CD4-positive, alpha-beta T cell treated with Interleukin-17A for 1 hour (primary cell): Measurements from ENCODE around the gene FIGNL2.

ENCODE experiments used
- DNase-seq: peaks from one replicate; pipeline ENCODE4 v3.0.0-alpha.2; 2020

FIGNL2 gene

DNA sequence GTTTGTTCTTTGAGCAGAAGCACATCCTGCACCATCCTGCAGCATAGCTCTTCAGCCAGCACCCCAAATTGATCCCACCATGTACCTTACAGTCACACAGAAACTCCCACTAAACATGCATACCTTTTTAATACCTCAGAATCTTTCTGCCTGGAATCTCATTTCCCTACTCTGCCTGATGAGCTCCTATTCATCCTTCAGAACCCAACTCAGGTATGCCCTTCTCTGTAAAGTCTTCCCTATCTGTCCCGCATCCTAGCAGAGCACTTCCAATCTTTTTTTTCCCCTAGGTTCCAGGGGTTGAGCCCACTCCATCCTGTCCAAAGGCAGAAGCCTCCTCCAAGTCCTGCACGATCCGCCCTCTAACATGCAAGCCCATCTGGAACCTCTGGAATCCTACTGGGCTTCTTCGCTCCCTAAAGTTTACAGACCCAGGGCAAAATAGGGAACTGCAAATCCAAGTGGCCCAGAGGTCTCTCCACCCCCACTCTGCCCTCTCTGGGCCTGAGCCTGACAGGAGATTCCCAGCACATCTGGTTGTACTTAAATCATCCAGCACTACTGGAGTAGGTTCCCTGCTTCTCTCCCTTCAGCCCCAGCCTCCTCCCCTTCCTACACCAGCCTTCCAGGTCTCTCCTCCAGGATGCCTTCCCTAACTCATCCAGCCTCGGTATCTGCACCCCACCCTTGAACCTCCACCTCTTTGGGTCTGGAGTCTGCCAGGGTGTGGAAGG lies 4.1 kb upstream of the FIGNL2 start:
- DNase-seq = no peak

- DNase-seq = no peak
These were observed 3.1 kb upstream of the FIGNL2 start for GRCh38 chr12:51851413-51852124.

DNA sequence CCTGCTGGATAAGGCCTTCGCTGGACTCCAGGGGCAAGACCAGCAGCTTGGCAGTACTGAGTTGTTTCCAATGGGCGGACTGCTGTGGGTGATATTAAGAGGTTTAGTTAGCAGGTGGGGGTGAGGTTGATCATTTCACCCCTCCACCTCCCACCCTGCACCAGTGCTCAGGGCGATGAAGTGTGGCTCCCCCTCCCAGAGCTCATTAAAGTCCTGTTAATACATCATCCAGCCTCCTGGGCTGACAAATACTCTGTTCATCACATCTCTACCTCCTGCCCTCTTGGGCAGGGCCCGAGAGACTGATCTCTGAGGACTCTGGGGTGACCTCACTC lies 2.4 kb upstream of the FIGNL2 start:
- no peak for DNase-seq

GRCh38 chr12:51850081-51850964 lies 1.8 kb upstream of the FIGNL2 start:
- no peak for DNase-seq

DNA sequence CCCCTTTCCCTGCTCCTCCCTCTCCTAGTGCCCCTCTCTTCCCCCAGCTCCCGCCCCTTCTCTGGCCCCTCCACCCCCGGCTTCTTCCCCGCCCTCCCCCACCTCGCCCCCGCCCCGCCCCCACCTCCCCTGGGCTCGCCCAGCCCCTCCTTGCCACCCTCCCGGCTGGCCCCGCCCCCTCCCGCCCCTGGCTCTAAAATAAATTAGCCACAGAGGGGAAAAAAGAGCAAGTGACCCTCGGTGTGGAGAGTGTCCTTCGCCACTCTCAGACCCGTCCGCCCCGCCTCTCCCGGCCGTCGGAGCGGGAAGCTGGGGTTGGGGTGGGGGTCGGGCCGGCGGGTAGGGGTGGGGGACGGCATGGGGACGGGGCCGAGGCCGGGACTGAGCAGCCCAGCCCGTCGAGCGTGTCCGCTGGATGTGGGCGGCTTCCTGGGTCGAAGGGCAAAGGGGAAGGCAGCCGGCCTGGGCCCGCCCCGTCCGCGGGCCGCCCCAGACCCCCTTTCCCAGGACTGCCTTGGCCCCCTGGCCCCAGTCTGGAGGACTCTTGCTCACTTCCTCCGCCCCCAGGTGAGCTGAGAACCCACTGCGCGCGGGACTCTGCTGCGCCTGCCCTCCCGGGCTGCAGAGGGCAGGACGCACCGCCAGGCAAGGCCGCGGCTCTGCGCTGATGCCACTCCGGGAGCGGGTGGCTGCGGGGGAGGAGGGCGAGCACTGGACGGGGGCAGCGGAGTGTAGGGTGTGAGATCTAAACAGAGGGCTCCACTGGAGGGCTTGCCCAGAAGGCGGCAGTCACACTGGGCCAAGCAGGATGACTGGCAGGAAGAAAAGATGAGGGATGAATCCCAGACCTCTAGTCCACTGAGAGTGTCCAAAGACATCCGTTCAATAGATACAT lies 570 bp upstream of the FIGNL2 start:
- DNase-seq = no peak

DNA sequence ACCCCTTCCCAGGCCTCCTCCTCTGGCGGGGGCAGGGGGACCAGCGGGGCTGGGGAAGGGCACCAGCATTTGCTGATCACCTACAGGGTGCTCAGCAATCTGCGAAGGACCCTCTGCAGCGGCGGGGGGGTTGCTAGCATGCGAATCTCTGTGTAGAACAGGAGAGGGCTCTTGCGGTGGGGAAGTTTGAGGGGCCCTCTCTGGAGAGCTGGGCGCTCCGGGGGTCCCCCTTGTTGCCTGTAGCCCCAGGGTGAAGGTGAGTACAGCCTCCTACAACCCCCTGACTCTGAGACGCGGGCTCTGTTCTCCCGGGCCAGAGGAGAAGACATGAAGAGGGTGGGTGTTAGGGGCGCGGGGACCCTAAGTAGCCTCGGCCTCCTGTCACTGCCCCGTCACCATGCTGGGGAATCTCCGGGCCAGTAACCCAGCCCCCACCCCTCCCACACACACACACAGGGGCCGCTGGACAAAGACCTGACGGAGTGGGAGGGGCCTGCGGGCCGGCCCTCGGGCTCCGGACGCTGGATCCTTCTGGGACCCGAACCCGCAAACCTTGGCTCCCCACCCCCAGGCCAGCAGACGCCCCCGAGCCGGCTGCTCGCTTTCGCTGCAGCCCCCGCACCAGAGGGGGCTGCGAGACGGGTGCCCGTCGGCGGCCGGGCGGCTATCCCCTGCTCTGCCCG lies 734 bp downstream of the FIGNL2 start:
- peak; percentile 5 for DNase-seq

GRCh38 chr12:51846911-51847642 lies 1.4 kb downstream of the FIGNL2 start:
- DNase-seq = peak; percentile 45

- DNase-seq = no peak
These were observed 2.2 kb downstream of the FIGNL2 start for GRCh38 chr12:51846271-51846691.

GRCh38 chr12:51845482-51845881 lies 3.0 kb downstream of the FIGNL2 start:
- no peak for DNase-seq

GRCh38 chr12:51844854-51845253 lies 3.7 kb downstream of the FIGNL2 start:
- DNase-seq = no peak

- no peak for DNase-seq
These were observed 6.8 kb downstream of the FIGNL2 start for GRCh38 chr12:51841727-51842126.

DNA sequence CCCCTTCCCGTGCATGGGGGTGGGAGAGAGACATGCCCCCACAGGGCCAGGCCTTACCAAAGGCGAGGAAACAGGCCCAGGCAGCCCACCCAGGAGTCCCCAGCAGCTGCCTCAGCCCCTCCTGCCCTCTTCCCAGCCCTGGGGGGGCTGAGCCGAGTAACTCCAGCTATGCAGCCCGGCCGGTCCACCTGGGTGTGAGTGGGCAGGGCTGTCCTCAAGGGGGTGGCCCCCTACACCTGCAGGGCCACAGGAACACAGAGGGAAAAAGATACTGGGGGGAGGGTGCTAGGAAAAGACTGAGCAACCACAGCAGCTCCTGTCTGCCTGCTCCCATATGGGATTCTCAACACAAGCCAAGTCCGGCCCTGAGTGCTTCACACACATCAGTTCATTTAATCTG lies 7.6 kb downstream of the FIGNL2 start:
- no peak for DNase-seq

DNA sequence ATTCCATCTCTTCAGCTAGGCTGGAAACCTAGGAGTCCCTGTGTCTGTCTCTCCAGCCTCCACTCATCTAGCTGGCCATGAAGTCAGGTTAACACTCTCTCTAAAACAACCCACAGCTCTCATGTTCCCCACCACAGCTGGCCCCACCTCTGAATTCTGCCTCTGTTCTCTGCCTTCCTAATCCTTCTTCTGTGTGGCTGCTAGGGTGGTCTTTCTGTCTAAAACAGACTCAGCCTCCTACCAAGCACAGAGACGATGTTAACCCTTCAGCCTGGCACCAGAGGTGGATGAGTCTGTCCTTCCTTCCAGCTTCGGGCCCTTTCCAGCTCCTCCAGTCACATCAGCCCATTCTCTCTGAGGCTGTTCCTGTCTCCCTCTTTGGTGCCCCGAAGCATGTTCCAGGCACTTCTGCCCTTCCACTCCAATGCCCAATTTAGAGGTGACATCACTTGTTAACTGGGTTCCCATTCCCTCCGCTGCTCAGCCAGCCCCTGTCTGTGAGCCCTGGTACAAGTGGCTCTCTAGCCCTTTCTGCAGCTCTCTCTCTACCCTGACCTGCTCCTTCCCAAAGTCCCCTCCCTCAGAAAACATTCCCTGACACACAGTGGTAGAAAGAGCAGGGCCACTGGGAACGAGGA lies 9.1 kb downstream of the FIGNL2 start:
- DNase-seq = no peak

DNA sequence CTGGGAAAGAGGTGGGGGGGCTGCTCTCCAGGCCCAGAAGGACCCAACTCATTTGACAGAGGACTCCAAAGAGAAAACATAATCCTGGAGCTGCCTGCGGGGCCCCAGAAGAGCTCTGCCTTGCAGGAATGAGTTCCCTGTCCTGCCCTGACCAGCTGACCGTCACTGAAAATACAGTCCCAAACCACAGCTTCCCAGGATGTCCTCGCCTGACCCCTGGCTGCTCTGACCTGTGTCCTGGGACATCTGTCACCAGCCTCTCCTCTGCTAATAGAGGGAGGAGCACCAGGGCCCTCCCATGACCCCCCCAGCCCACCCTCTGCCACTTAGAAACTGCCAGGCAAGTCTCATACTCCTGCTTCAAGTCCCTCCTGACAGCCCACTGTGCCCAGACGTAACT lies 9.8 kb downstream of the FIGNL2 start:
- DNase-seq = no peak

DNA sequence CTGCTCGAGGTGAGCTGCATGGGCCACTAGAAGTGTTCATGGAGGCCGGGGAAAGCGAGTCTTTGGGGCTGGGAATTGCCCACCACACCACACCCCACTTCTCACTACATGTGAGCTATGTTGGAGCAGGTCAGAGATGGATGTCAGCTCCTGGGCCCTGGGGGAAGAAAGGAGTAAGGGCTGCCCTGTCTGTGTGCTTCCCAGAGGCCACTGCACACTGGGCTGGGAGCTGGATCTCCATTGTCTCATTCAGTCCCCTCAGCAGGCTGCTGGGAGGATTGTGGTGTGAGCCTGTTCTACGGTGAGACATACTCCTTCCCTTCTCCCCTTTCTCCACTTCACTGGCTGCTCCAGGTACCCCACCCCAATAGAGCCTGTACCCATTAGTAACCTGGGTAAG lies 10.5 kb downstream of the FIGNL2 start:
- no peak for DNase-seq

GRCh38 chr12:51837286-51837685 lies 11.2 kb downstream of the FIGNL2 start:
- no peak for DNase-seq

GRCh38 chr12:51836827-51837173 lies 11.7 kb downstream of the FIGNL2 start:
- no peak for DNase-seq

DNA sequence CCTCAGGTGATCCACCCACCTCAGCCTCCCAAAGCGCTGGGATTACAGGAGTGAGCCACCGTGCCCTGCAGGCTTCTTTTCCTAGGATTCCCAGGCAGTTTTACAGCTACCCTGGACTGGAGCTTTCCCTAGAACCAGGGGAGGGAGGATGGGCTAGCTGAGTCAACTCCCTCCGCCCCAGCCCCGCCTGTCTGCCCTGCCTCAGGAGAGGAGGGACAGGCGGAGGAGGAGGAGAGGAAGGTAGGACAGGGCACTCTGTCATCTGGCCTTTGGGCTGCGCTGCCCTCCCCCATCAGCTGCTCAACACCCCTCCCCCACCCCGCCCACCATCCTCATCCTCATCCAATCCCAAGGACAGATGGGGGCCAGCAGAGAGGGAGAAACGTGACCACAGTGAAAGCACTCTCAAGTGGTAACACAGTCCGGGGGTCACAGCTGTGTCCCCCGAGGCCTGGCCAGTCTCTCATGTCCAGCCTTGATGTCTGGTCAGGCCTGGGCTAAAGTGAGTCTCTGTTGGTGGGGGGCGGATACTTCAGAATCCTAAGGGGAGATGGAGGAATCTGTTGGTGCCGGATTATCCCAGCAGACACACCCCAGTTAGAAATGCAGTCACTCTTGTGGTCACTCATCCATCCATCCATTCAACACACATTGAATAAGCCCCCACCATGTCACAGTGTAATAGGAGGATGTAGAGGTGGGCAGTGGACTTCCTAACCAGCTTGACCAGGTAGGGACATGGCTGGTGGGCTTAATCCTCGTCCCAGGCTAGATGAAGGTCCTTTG lies 12.3 kb downstream of the FIGNL2 start:
- DNase-seq = no peak

DNA sequence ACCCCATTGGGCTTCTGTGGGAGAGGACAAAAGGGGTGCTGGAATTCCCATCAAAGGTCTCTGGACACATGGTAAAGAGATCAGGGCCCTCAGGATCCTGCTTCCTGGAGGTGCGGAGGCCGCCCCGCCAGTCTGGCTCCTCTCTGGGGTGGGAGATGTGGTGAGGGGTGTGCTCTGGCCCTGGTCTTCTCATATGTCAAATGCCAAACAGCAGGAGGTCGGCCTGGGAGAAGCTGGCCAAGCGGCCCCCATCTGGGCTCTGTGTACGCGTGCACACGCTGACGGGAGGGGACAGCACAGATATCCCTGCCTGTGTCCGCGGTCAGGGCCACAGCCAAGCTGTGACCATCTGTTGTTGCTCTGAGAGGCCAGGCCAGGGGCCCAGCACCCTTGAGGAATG lies 14.1 kb downstream of the FIGNL2 start:
- no peak for DNase-seq
